ENCODE measurements around the gene SYCN.

DNA sequence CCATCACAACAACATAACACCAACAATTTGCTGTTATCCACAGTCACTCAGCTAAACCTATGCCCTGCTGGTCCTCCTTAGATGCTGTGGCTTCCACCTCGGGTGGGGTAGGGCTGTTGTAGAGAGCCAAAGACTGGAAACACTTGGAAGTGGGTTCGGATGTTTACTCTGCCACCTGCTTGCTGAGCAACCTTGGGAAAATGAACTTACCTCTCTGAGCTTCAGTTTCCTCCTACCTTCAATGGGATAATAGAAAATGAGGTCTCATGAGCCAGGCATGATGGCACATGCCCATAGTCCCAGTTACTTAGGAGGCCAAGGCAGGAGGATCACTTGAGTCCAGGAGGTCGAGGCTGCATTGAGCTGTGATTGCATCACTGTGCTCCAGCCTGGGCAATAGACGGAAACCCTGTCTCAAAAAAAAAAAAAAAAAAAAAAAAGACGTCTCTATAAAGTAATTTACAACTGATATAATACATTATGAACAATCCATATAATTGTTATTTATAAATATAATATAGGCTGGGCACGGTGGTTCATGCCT is 3.3 kb upstream of the SYCN start:
- TF ChIP-seq, protein P1, sequence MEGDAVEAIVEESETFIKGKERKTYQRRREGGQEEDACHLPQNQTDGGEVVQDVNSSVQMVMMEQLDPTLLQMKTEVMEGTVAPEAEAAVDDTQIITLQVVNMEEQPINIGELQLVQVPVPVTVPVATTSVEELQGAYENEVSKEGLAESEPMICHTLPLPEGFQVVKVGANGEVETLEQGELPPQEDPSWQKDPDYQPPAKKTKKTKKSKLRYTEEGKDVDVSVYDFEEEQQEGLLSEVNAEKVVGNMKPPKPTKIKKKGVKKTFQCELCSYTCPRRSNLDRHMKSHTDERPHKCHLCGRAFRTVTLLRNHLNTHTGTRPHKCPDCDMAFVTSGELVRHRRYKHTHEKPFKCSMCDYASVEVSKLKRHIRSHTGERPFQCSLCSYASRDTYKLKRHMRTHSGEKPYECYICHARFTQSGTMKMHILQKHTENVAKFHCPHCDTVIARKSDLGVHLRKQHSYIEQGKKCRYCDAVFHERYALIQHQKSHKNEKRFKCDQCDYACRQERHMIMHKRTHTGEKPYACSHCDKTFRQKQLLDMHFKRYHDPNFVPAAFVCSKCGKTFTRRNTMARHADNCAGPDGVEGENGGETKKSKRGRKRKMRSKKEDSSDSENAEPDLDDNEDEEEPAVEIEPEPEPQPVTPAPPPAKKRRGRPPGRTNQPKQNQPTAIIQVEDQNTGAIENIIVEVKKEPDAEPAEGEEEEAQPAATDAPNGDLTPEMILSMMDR (conservative IDR thresholded peaks at IDR 0.05; ENCODE audit: low read length): no peak
- no peak for TF ChIP-seq EZH2phosphoT487 (IDR thresholded peaks at IDR 0.05; ENCODE audit: borderline replicate concordance)

Measured in Loucy (cell line).